ENCODE measurements around the gene SLC38A5. TPM values are rescaled to one million over a fixed set of nuclear protein-coding genes. Genes with fewer than 3 reads are reported as not detected.

Gene SLC38A5
- total and polyA plus RNA-seq, 2 donors (not counting 3 experiments of a cell fraction or from before 2014, with no cell fraction given), result 21.6 to 28.8 TPM

DNA sequence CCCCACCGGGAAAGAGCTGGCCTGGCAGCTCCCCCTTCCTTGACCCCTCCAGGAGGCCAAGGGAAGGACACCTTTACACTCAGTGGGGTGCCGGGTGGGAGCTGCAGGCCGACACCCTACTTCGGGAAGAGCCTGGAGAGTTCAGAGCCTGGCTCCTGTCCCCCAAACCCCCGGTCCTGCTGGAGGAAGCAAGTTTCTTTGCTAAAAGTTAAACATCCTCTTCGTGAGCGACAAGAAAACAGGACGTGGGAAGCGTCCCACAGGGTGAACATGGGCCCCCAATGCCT is 3.6 kb upstream of the SLC38A5 start:
- DNase-seq (ENCODE audit: low read depth, low spot score) (no peak), FAIRE-seq (no peak)
- H3K27ac ChIP-seq (ENCODE audit: insufficient read depth, low read depth, low read length), result no peak overlapping the region
- H3K9me3 ChIP-seq (replicated peaks; ENCODE audit: control insufficient read depth, insufficient read depth, low read length), result no peaks in the 10 kb centered on the region
- no peaks in the 10 kb centered on the region for H3K36me3 ChIP-seq (ENCODE audit: control insufficient read depth in 2 of 2, extremely low read depth in 1 of 2, insufficient read depth in 2 of 2, low read length in 2 of 2)
- dilution Hi-C loops (cut with MboI; ENCODE audit: extremely low pct_ligation_motif_present, low sequenced_read_pairs), result no loop called here
- peaks cover 28% of the 10 kb centered on the region for H3K79me2 ChIP-seq (ENCODE audit: control insufficient read depth, insufficient read depth, low read length)
- no peak overlapping the region for H3K4me2 ChIP-seq (ENCODE audit: insufficient read depth, low read length)
- H3K4me3 ChIP-seq (replicated peaks in 1 of 3; ENCODE audit: insufficient read depth in 1 of 3, low read depth in 1 of 3, low read length in 3 of 3), result no peak overlapping the region
- intact Hi-C loops (cut with micrococcal nuclease), result no loop called here
- TF ChIP-seq POLR2A (IDR thresholded peaks at IDR 0.05; ENCODE audit: low read depth, low read length), result no peak
- no peak for TF ChIP-seq JUN (IDR thresholded peaks at IDR 0.05; ENCODE audit: borderline replicate concordance, insufficient read depth, insufficient read length, low read depth)
- BruUV-seq (replicated peaks), result no TSS peak
- H3K9me1 ChIP-seq (replicated peaks; ENCODE audit: control insufficient read depth, extremely low read depth, insufficient read depth, low read length), result no peaks in the 10 kb centered on the region
- H3K4me1 ChIP-seq (ENCODE audit: control insufficient read depth, extremely low read depth, insufficient read depth, low read length), result peaks cover 6% of the 10 kb centered on the region
- H3K27me3 ChIP-seq (ENCODE audit: control insufficient read depth in 2 of 2, insufficient read depth in 2 of 2, low read length in 2 of 2), result peaks cover 0 to 2% of the 10 kb centered on the region in 2 experiments
- H4K20me1 ChIP-seq (replicated peaks; ENCODE audit: control insufficient read depth, extremely low read depth, insufficient read depth, low read length), result no peaks in the 10 kb centered on the region
- H3K9ac ChIP-seq (replicated peaks; ENCODE audit: extremely low read depth, insufficient read depth, low read length), result no peak overlapping the region
- CTCF ChIA-PET, result interaction anchor here (1.0 to 1.8 kb wide), 3 partner anchors 20 to 390 kb away, joined by 3 to 4 read pairs (median 4); no protein-coding TSS in a partner anchor
- POLR2A ChIA-PET, result no interaction called here
- H2AFZ ChIP-seq (ENCODE audit: low read depth, low read length), result no peak overlapping the region

DNA sequence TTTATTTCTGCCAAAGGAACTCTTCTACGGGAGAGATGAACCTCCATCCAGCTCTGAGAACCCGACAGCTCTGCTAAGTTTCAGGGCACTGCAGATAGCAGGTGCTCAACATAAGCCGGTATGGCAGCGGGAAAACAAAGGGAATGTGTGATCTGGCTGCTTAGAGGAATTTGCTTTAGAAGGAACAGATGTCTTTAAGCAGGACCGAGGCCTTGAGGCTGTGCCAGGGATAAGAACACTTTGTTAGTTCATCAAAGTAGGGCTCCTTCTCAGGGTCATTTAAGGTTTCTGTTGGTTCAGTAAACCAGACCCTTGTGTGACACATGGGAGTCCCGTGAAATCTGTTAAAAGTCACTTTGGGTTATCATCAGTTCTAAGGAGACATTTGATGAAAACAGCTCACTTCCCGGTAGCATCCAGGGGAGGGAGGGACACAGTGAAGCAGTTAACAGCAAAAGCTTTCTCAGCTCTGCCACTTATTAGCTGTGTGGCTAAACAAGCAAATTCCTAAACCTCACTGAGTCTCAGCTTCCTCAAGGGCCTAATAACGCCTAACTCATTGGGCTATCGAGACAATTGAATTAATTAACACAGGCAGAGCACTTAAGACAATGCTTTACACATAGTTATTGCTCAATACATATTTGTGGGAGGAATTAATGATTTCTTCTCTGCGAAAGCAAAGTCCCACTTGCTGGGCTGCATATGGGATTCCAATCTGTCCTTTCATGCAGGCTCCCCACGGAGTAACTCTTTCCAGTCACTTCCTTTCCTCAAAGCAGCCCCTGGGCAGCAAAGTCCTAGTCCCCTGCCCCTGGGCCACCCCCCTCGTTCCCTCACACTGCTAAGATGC is 3.0 kb upstream of the SLC38A5 start:
- intact Hi-C loops (cut with micrococcal nuclease) (no loop called here), dilution Hi-C loops (cut with MboI; ENCODE audit: extremely low pct_ligation_motif_present, low sequenced_read_pairs) (no loop called here)
- DNase-seq (ENCODE audit: low read depth, low spot score) (no peak), FAIRE-seq (no peak)
- H4K20me1 ChIP-seq (replicated peaks; ENCODE audit: control insufficient read depth, extremely low read depth, insufficient read depth, low read length), result no peaks in the 10 kb centered on the region
- BruUV-seq (replicated peaks), result no TSS peak
- H3K79me2 ChIP-seq (ENCODE audit: control insufficient read depth, insufficient read depth, low read length), result peaks cover 23% of the 10 kb centered on the region
- H3K9ac ChIP-seq (replicated peaks; ENCODE audit: extremely low read depth, insufficient read depth, low read length), result no peak overlapping the region
- H3K9me1 ChIP-seq (replicated peaks; ENCODE audit: control insufficient read depth, extremely low read depth, insufficient read depth, low read length), result no peaks in the 10 kb centered on the region
- no peaks in the 10 kb centered on the region for H3K9me3 ChIP-seq (replicated peaks; ENCODE audit: control insufficient read depth, insufficient read depth, low read length)
- no peak overlapping the region for H2AFZ ChIP-seq (ENCODE audit: low read depth, low read length)
- no peak overlapping the region for H3K27ac ChIP-seq (ENCODE audit: insufficient read depth, low read depth, low read length)
- TF ChIP-seq POLR2A (IDR thresholded peaks at IDR 0.05; ENCODE audit: low read depth, low read length) (no peak), GATA2 (IDR thresholded peaks at IDR 0.05; ENCODE audit: insufficient read depth, insufficient read length, low read depth, low read length) (no peak), JUN (IDR thresholded peaks at IDR 0.05; ENCODE audit: borderline replicate concordance, insufficient read depth, insufficient read length, low read depth) (no peak), FOS (IDR thresholded peaks at IDR 0.05; ENCODE audit: borderline replicate concordance, insufficient read depth, low read length) (no peak), EZH2 (IDR thresholded peaks at IDR 0.05; ENCODE audit: borderline replicate concordance, low read depth, low read length, severe bottlenecking) (no peak), POLR2AphosphoS5 (IDR thresholded peaks at IDR 0.05; ENCODE audit: insufficient read depth, low read depth, low read length) (no peak)
- TF ChIP-seq, protein P1, sequence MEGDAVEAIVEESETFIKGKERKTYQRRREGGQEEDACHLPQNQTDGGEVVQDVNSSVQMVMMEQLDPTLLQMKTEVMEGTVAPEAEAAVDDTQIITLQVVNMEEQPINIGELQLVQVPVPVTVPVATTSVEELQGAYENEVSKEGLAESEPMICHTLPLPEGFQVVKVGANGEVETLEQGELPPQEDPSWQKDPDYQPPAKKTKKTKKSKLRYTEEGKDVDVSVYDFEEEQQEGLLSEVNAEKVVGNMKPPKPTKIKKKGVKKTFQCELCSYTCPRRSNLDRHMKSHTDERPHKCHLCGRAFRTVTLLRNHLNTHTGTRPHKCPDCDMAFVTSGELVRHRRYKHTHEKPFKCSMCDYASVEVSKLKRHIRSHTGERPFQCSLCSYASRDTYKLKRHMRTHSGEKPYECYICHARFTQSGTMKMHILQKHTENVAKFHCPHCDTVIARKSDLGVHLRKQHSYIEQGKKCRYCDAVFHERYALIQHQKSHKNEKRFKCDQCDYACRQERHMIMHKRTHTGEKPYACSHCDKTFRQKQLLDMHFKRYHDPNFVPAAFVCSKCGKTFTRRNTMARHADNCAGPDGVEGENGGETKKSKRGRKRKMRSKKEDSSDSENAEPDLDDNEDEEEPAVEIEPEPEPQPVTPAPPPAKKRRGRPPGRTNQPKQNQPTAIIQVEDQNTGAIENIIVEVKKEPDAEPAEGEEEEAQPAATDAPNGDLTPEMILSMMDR (IDR thresholded peaks at IDR 0.05; ENCODE audit: extremely low read depth in 1 of 2, insufficient read depth in 1 of 2, low read depth in 1 of 2, low read length in 2 of 2), result no peak
- TF ChIP-seq, protein P2, sequence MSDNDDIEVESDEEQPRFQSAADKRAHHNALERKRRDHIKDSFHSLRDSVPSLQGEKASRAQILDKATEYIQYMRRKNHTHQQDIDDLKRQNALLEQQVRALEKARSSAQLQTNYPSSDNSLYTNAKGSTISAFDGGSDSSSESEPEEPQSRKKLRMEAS (IDR thresholded peaks at IDR 0.05; ENCODE audit: insufficient read depth, insufficient read length), result no peak
- H3K27me3 ChIP-seq (ENCODE audit: control insufficient read depth in 2 of 2, insufficient read depth in 2 of 2, low read length in 2 of 2), result peaks cover 2 to 6% of the 10 kb centered on the region in 2 experiments
- ChIA-PET POLR2A (no interaction called here), CTCF (interaction anchor here (1.3 to 1.8 kb wide), 2 partner anchors 21 to 390 kb away, joined by 3 to 4 read pairs; no protein-coding TSS in a partner anchor)
- no peak overlapping the region for H3K4me2 ChIP-seq (ENCODE audit: insufficient read depth, low read length)
- H3K4me3 ChIP-seq (replicated peaks in 1 of 3; ENCODE audit: insufficient read depth in 1 of 3, low read depth in 1 of 3, low read length in 3 of 3), result no peak overlapping the region
- no peaks in the 10 kb centered on the region for H3K36me3 ChIP-seq (ENCODE audit: control insufficient read depth in 2 of 2, extremely low read depth in 1 of 2, insufficient read depth in 2 of 2, low read length in 2 of 2)
- H3K4me1 ChIP-seq (ENCODE audit: control insufficient read depth, extremely low read depth, insufficient read depth, low read length), result peaks cover 6% of the 10 kb centered on the region
